IPS-15b (cell line): ENCODE results near the gene RPL41.

Source experiments
- H3K27me3 ChIP-seq: one replicate; pipeline ENCODE4 v1.6.1; 2013; ENCODE audit warnings: low read length; ENCODE audit not compliant: control insufficient read depth, insufficient read depth
- H3K36me3 ChIP-seq: one replicate; pipeline ENCODE4 v1.6.1; 2013; ENCODE audit warnings: low read length; ENCODE audit not compliant: control insufficient read depth, insufficient read depth
- H3K4me1 ChIP-seq: one replicate; pipeline ENCODE4 v1.6.1; 2013; ENCODE audit warnings: mild to moderate bottlenecking, low read length; ENCODE audit not compliant: control insufficient read depth, insufficient read depth
- H3K4me3 ChIP-seq: one replicate; pipeline ENCODE4 v1.5.1; 2013; ENCODE audit warnings: low read depth, low read length
- H3K9ac ChIP-seq: one replicate; pipeline ENCODE4 v1.6.1; 2013; ENCODE audit warnings: low read depth, mild to moderate bottlenecking, low read length
- H3K9me3 ChIP-seq: one replicate; pipeline ENCODE4 v1.6.1; 2013; ENCODE audit warnings: mild to moderate bottlenecking, low read length; ENCODE audit not compliant: control insufficient read depth, insufficient read depth

Gene RPL41

GRCh38 chr12:56129942-56130495 lies 13.6 kb downstream of the RPL41 start:
- Histone ChIP-seq H3K4me3 (peak overlapping the region; percentile 93), H3K4me1 (peaks cover 12% of the 10 kb centered on the region), H3K9ac (peak overlapping the region; percentile 61), H3K36me3 (peaks cover 31% of the 10 kb centered on the region), H3K27me3 (no peaks in the 10 kb centered on the region), H3K9me3 (no peaks in the 10 kb centered on the region)

DNA sequence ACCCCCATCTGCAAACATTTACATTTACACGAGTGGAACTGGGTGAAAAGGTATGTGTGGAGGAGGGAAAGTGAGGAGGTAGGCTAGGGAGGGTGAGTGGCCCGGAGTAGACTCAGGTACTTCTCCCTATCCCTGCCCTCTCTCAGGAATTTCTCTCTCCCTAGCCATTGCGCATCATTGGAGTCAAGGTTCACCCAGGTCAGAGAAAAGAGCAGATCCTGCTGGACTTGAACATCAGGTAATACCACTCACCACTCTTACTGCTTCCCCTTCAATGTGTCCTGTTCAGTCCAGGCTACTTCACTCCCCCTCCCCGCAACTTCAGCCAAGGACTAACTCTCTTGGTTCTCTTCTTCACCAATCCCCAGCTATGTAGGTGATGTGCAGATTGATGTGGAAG lies 14.4 kb downstream of the RPL41 start:
- H3K9me3 ChIP-seq, result no peaks in the 10 kb centered on the region
- no peak overlapping the region for H3K4me3 ChIP-seq
- no peaks in the 10 kb centered on the region for H3K27me3 ChIP-seq
- H3K4me1 ChIP-seq, result peaks cover 12% of the 10 kb centered on the region
- peaks cover 32% of the 10 kb centered on the region for H3K36me3 ChIP-seq
- no peak overlapping the region for H3K9ac ChIP-seq

- Histone ChIP-seq H3K27me3 (no peaks in the 10 kb centered on the region), H3K9me3 (no peaks in the 10 kb centered on the region), H3K4me1 (no peaks in the 10 kb centered on the region), H3K9ac (no peak overlapping the region), H3K36me3 (peaks cover 60% of the 10 kb centered on the region), H3K4me3 (no peak overlapping the region)
Measured at GRCh38 chr12:56134897-56135296, 18.5 kb downstream of the RPL41 start.

DNA sequence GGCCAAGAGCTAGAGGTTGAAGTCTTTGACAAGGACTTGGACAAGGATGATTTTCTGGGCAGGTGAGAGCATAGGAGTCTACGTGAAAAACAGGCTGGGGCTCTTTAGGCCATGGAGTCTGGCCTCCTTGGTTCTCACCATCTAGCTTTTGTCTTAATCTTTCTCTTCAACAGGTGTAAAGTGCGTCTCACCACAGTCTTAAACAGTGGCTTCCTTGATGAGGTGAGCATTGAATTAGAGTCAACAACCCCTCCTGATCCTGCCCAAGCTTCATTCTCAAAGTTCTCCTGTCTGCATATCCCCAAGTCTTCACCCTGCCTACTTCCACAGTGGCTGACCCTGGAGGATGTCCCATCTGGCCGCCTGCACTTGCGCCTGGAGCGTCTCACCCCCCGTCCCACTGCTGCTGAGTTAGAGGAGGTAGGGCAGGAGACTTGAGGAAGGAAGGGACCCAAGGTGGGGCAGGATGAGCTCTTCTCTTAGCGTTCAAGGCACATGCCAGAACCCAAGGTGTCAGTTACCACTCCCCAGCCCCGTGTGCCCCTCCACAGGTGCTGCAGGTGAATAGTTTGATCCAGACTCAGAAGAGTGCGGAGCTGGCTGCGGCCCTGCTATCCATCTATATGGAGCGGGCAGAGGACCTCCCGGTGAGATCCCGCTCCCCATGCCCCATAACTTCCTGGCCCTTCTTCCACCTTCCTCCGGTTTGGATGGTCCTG lies 21.6 kb downstream of the RPL41 start:
- H3K9ac ChIP-seq, result no peak overlapping the region
- peaks cover 64% of the 10 kb centered on the region for H3K36me3 ChIP-seq
- H3K4me3 ChIP-seq, result no peak overlapping the region
- H3K4me1 ChIP-seq, result no peaks in the 10 kb centered on the region
- H3K9me3 ChIP-seq, result no peaks in the 10 kb centered on the region
- no peaks in the 10 kb centered on the region for H3K27me3 ChIP-seq

GRCh38 chr12:56141946-56142784 lies 25.7 kb downstream of the RPL41 start:
- H3K4me1 ChIP-seq, result no peaks in the 10 kb centered on the region
- peaks cover 55% of the 10 kb centered on the region for H3K36me3 ChIP-seq
- H3K9ac ChIP-seq, result no peak overlapping the region
- H3K27me3 ChIP-seq, result no peaks in the 10 kb centered on the region
- no peak overlapping the region for H3K4me3 ChIP-seq
- H3K9me3 ChIP-seq, result no peaks in the 10 kb centered on the region

DNA sequence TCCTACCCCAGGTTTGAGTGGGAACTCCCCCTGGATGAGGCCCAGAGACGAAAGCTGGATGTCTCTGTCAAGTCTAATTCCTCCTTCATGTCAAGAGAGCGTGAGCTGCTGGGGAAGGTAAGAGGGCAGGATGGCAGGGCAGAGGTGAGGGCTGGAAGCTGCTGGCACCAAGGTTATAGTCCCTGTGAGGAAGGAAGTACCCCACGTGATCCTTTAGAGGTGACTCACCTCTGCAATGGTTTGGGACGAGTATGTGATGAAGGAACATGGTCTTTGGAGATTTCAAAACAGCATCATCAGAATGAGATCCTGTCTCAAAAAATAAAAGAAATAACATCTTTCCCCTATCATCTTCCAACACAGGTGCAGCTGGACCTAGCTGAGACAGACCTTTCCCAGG lies 26.8 kb downstream of the RPL41 start:
- Histone ChIP-seq H3K27me3 (no peaks in the 10 kb centered on the region), H3K9ac (no peak overlapping the region), H3K36me3 (peaks cover 47% of the 10 kb centered on the region), H3K4me3 (no peak overlapping the region), H3K9me3 (no peaks in the 10 kb centered on the region), H3K4me1 (no peaks in the 10 kb centered on the region)

GRCh38 chr12:56143870-56144269 lies 27.4 kb downstream of the RPL41 start:
- Histone ChIP-seq H3K4me1 (no peaks in the 10 kb centered on the region), H3K27me3 (no peaks in the 10 kb centered on the region), H3K36me3 (peaks cover 40% of the 10 kb centered on the region), H3K9me3 (no peaks in the 10 kb centered on the region), H3K9ac (no peak overlapping the region), H3K4me3 (no peak overlapping the region)

DNA sequence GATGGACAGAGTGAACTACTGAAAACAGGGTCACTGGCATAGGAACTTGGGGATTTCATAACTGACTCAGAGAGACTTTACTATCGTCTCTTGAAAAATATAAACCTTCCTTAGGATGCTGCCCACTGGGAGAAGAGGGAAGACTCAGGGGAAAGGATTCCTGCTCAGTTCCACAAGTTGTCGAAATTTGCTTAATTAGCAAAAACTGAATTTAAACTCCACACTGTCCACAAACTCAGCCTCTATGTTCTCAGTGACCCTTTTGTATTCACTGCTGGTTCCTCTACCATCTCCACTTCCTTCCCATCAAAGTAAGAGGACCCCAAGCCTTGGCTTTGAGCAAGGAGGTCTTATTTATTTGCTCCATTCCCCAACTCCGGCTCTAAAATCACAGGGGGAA lies 28.8 kb downstream of the RPL41 start:
- Histone ChIP-seq H3K4me3 (no peak overlapping the region), H3K27me3 (no peaks in the 10 kb centered on the region), H3K9ac (no peak overlapping the region), H3K4me1 (no peaks in the 10 kb centered on the region), H3K9me3 (no peaks in the 10 kb centered on the region), H3K36me3 (peaks cover 29% of the 10 kb centered on the region)

GRCh38 chr12:56146492-56147460 lies 30.3 kb downstream of the RPL41 start:
- Histone ChIP-seq H3K36me3 (peaks cover 22% of the 10 kb centered on the region), H3K27me3 (no peaks in the 10 kb centered on the region), H3K9ac (no peak overlapping the region), H3K4me1 (no peaks in the 10 kb centered on the region), H3K4me3 (no peak overlapping the region), H3K9me3 (no peaks in the 10 kb centered on the region)

DNA sequence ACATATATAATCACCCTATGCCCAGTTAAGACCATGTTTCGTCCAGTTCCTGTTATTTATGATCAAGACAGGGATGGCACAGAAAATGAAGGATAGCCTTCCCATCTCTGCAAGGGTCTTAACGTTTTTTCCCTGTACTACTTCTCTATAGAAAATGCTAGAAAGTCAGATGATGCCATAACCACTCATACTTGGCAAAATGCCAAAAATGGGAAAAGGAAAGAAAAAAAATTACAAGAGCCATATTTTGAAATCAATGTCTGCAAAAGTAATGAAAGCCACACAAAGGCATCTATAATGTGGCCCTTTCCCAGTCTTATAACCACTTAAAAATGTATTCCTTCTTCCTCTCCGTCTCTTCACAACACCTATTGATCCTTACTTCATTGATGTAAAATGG lies 34.1 kb downstream of the RPL41 start:
- Histone ChIP-seq H3K4me3 (no peak overlapping the region), H3K4me1 (peaks cover 2% of the 10 kb centered on the region), H3K27me3 (no peaks in the 10 kb centered on the region), H3K9me3 (no peaks in the 10 kb centered on the region), H3K36me3 (peaks cover 10% of the 10 kb centered on the region), H3K9ac (no peak overlapping the region)

- peaks cover 2% of the 10 kb centered on the region for H3K4me1 ChIP-seq
- H3K9me3 ChIP-seq, result no peaks in the 10 kb centered on the region
Measured at GRCh38 chr12:56151672-56152131, 35.3 kb downstream of the RPL41 start.

More at GRCh38 chr12:56151672-56152131, 35.3 kb downstream of the RPL41 start:
- H3K9ac ChIP-seq, result peak overlapping the region; percentile 89
- peaks cover 14% of the 10 kb centered on the region for H3K36me3 ChIP-seq
- H3K27me3 ChIP-seq, result no peaks in the 10 kb centered on the region
- H3K4me3 ChIP-seq, result peak overlapping the region; percentile 82
